Measurements from ENCODE around the gene NR6A1. TPM values are rescaled to one million over a fixed set of nuclear protein-coding genes. Genes with fewer than 3 reads are reported as not detected.
"Not testable (repeated sequence)": the region's sequence is repeated elsewhere in the genome, so short reads cannot be mapped to it uniquely, and the experiment has no call there.

The NR6A1 gene
- total RNA-seq, 1 experiment from 2014 or later = 0.77 TPM

- BruUV-seq (replicated peaks) = no TSS peak
- H3K36me3 ChIP-seq (ENCODE audit: low read depth, low read length) = no peaks in the 10 kb centered on the region
- no peak overlapping the region for H3K4me2 ChIP-seq (ENCODE audit: low read length)
- no peak overlapping the region for H3K4me3 ChIP-seq (ENCODE audit: low read length)
- H3K4me1 ChIP-seq (ENCODE audit: insufficient read depth, low read length) = no peaks in the 10 kb centered on the region
- POLR2A ChIA-PET (ENCODE audit: unreplicated experiment) = interaction anchor here (0.6 kb wide), 1 partner anchor 121 kb away, joined by 10 read pairs; no protein-coding TSS in a partner anchor
- no peak overlapping the region for H3K9ac ChIP-seq (ENCODE audit: low read length)
- H3K9me3 ChIP-seq (ENCODE audit: low read length) = no peaks in the 10 kb centered on the region
- DNase-seq = no peak
- ATAC-seq = no peak
- H3K79me2 ChIP-seq (ENCODE audit: low read length) = no peaks in the 10 kb centered on the region
- no peaks in the 10 kb centered on the region for H3K9me2 ChIP-seq (replicated peaks; ENCODE audit: low read length)
- TF ChIP-seq EZH2phosphoT487 (IDR thresholded peaks at IDR 0.05; ENCODE audit: borderline replicate concordance, low read length) (no peak), EZH2 (IDR thresholded peaks at IDR 0.05; ENCODE audit: low read length, unreplicated experiment) (no peak), CTCF (conservative IDR thresholded peaks at IDR 0.05; ENCODE audit: low read depth, low read length) (no peak)
- H3F3A ChIP-seq (ENCODE audit: low read length, unreplicated experiment) = no peaks in the 10 kb centered on the region
- H4K20me1 ChIP-seq (ENCODE audit: low read length) = no peaks in the 10 kb centered on the region
- intact Hi-C loops (cut with micrococcal nuclease) = no loop called here
- no peak overlapping the region for H3K27ac ChIP-seq (ENCODE audit: low read length)
- CTCF ChIA-PET = no interaction called here
- no peak overlapping the region for H2AFZ ChIP-seq (ENCODE audit: low read length)
- no peaks in the 10 kb centered on the region for H3K27me3 ChIP-seq (ENCODE audit: low read length)
Observed at GRCh38 chr9:124741662-124742061, 29.4 kb downstream of the NR6A1 start.

GRCh38 chr9:124741149-124741548 lies 30.0 kb downstream of the NR6A1 start:
- Histone ChIP-seq H3K4me1 (ENCODE audit: insufficient read depth, low read length) (no peaks in the 10 kb centered on the region), H3K27ac (ENCODE audit: low read length) (no peak overlapping the region), H3K9me2 (replicated peaks; ENCODE audit: low read length) (no peaks in the 10 kb centered on the region), H3K27me3 (ENCODE audit: low read length) (no peaks in the 10 kb centered on the region), H3K4me3 (ENCODE audit: low read length) (no peak overlapping the region), H3K79me2 (ENCODE audit: low read length) (no peaks in the 10 kb centered on the region), H3K9me3 (ENCODE audit: low read length) (no peaks in the 10 kb centered on the region), H3K36me3 (ENCODE audit: low read depth, low read length) (no peaks in the 10 kb centered on the region), H3K9ac (ENCODE audit: low read length) (no peak overlapping the region), H3K4me2 (ENCODE audit: low read length) (no peak overlapping the region), H2AFZ (ENCODE audit: low read length) (no peak overlapping the region), H4K20me1 (ENCODE audit: low read length) (no peaks in the 10 kb centered on the region), H3F3A (ENCODE audit: low read length, unreplicated experiment) (no peaks in the 10 kb centered on the region)
- ChIA-PET POLR2A (ENCODE audit: unreplicated experiment) (interaction anchor here (0.6 kb wide), 1 partner anchor 121 kb away, joined by 10 read pairs; no protein-coding TSS in a partner anchor), CTCF (no interaction called here)
- BruUV-seq (replicated peaks) = no TSS peak
- ATAC-seq = no peak
- intact Hi-C loops (cut with micrococcal nuclease) = no loop called here
- no peak for DNase-seq
- no peak for TF ChIP-seq CTCF (conservative IDR thresholded peaks at IDR 0.05; ENCODE audit: low read depth, low read length)
- TF ChIP-seq EZH2phosphoT487 (IDR thresholded peaks at IDR 0.05; ENCODE audit: borderline replicate concordance, low read length) = no peak
- TF ChIP-seq EZH2 (IDR thresholded peaks at IDR 0.05; ENCODE audit: low read length, unreplicated experiment) = no peak

GRCh38 chr9:124739360-124739759 lies 31.8 kb downstream of the NR6A1 start:
- H4K20me1 ChIP-seq (ENCODE audit: low read length) = no peaks in the 10 kb centered on the region
- no peaks in the 10 kb centered on the region for H3K79me2 ChIP-seq (ENCODE audit: low read length)
- ATAC-seq (no peak), DNase-seq (no peak)
- peaks cover 14% of the 10 kb centered on the region for H3K4me1 ChIP-seq (ENCODE audit: insufficient read depth, low read length)
- no TSS peak for BruUV-seq (replicated peaks)
- H3K36me3 ChIP-seq (ENCODE audit: low read depth, low read length) = no peaks in the 10 kb centered on the region
- H3K4me2 ChIP-seq (ENCODE audit: low read length) = no peak overlapping the region
- intact Hi-C loops (cut with micrococcal nuclease) = no loop called here
- no peaks in the 10 kb centered on the region for H3K9me2 ChIP-seq (replicated peaks; ENCODE audit: low read length)
- TF ChIP-seq CTCF (conservative IDR thresholded peaks at IDR 0.05; ENCODE audit: low read depth, low read length) (no peak), EZH2phosphoT487 (IDR thresholded peaks at IDR 0.05; ENCODE audit: borderline replicate concordance, low read length) (no peak), EZH2 (IDR thresholded peaks at IDR 0.05; ENCODE audit: low read length, unreplicated experiment) (no peak)
- ChIA-PET POLR2A (ENCODE audit: unreplicated experiment) (interaction anchor here (0.7 kb wide), 1 partner anchor 388 kb away, joined by 4 read pairs; no protein-coding TSS in a partner anchor), CTCF (interaction anchor here (0.7 kb wide), 1 partner anchor 10 kb away, joined by 3 read pairs; no protein-coding TSS in a partner anchor)
- no peak overlapping the region for H2AFZ ChIP-seq (ENCODE audit: low read length)
- H3K9ac ChIP-seq (ENCODE audit: low read length) = no peak overlapping the region
- no peaks in the 10 kb centered on the region for H3F3A ChIP-seq (ENCODE audit: low read length, unreplicated experiment)
- H3K4me3 ChIP-seq (ENCODE audit: low read length) = no peak overlapping the region
- no peaks in the 10 kb centered on the region for H3K27me3 ChIP-seq (ENCODE audit: low read length)
- H3K27ac ChIP-seq (ENCODE audit: low read length) = no peak overlapping the region
- H3K9me3 ChIP-seq (ENCODE audit: low read length) = no peaks in the 10 kb centered on the region

- CTCF ChIA-PET; POLR2A ChIA-PET (ENCODE audit: unreplicated experiment); H3K9ac ChIP-seq (ENCODE audit: low read length): not testable (repeated sequence)
Observed at GRCh38 chr9:124738075-124738474, 33.0 kb downstream of the NR6A1 start.

More at GRCh38 chr9:124738075-124738474, 33.0 kb downstream of the NR6A1 start:
- BruUV-seq (replicated peaks); H3K27me3 ChIP-seq (ENCODE audit: low read length); H2AFZ ChIP-seq (ENCODE audit: low read length); H3K36me3 ChIP-seq (ENCODE audit: low read depth, low read length); H3K4me3 ChIP-seq (ENCODE audit: low read length); H3F3A ChIP-seq (ENCODE audit: low read length, unreplicated experiment); ATAC-seq; H3K9me2 ChIP-seq (replicated peaks; ENCODE audit: low read length); DNase-seq; H4K20me1 ChIP-seq (ENCODE audit: low read length); H3K27ac ChIP-seq (ENCODE audit: low read length); H3K4me2 ChIP-seq (ENCODE audit: low read length); H3K9me3 ChIP-seq (ENCODE audit: low read length); H3K79me2 ChIP-seq (ENCODE audit: low read length); intact Hi-C loops (cut with micrococcal nuclease): not testable (repeated sequence)
- peaks cover 14% of the 10 kb centered on the region for H3K4me1 ChIP-seq (ENCODE audit: insufficient read depth, low read length)
